GM21723 (cell line): Measurements from ENCODE around the gene LRRC26.

Experiments
- ATAC-seq: cut with Tn5 transposase; IDR thresholded peaks from one replicate; pipeline ENCODE4 v1.9.1; 2021; ENCODE audit warnings: mild to moderate bottlenecking, moderate library complexity; ENCODE audit not compliant: unreplicated experiment

Gene LRRC26

DNA sequence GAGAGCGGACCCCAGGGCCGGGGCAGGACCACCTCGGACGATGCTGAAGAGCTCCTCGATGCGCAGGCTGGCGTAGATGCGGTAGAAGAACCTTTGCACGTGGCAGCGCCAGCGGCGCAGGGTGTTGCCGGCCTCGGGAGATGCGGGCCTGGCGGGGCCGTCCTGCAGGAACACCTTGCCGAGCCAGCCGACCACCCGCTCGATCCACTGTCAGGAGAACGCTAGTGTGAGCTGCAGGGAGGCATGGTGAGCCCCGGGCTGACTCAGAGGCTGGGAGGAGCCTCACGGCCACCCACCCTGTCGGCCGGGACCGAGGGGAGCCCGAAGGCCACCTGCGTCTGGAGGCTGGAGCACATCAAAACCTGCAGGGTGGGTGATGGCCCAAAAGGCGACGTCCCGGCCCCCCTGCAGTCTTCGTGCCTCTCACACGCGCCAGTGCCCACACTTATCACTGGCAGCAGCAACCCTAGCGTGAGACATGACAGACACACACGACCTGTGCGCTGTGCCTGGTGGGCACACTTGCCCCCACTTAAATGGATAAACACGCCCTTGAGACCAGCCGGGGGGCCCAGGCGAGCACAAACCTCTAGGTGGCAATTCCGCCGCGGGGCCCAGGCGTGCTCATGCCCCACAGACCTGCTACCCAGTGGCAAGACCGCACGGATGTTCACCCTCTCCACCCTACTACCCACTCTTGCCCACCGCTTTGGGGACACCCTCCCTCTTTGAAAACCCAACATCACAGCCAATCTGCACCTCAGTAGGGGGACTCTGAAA lies 15.2 kb upstream of the LRRC26 start:
- no peak for ATAC-seq

DNA sequence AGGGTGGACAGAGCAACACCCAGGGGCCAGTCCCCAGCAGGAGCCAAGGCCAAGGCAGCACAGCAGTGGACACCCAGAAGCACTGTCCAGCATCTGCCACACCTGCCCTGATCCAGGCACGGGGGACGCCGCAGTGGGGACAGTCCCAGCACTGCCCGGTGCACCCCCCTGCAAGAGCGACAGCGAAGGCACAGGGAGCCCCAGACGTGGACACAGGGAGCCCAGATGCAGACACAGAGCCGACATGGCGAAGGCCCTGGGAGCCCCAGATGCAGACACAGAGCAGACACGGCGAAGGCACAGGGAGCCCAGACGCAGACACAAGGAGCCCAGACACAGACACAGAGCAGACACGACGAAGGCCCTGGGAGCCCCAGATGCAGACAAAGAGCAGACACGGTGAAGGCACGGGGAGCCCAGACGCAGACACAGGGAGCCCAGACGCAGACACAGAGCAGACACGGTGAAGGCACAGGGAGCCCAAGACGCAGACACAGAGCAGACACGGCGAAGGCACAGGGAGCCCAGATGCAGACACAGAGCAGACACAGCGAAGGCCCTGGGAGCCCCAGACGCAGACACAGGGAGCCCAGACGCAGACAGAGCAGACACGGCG lies 14.2 kb upstream of the LRRC26 start:
- ATAC-seq: no peak

DNA sequence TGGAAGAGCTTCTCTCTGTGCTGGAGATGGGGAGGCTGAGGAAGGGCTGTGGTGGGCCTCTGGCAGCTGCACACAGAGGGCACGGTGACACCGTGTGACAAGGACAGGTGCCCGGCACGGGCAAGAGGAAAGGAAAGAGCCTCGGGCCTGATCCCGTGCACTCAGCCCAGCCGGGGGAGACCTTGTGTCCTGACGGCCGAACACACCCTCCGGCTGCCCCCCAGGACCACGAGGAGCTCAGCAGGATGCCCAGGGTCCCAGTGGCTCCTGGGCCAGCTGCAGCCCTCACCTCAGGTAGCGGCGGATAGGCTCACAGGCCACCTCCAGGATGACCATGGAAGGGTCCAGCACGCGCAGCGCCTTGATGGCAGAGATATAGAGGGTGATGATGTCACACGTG lies 13.0 kb upstream of the LRRC26 start:
- no peak for ATAC-seq

DNA sequence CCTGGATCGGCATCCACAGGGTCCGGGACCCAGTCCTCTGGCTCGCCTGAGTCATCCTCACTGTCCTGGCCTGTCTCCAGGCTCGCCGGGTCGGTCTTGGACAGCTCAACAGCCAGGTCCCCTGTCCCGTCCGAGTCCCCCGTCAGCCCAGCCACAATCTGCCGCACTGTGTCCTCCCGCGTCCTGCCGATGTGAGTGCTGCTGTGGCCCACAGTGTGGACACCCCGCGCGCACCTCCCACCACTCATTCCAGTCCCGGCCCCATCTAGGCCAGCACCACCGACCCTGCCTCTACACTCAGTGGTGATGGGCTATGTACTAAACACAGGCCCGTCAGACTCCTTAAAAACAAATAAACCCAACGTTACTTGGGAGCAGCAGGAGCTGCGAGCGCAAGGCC lies 11.8 kb upstream of the LRRC26 start:
- no peak for ATAC-seq

DNA sequence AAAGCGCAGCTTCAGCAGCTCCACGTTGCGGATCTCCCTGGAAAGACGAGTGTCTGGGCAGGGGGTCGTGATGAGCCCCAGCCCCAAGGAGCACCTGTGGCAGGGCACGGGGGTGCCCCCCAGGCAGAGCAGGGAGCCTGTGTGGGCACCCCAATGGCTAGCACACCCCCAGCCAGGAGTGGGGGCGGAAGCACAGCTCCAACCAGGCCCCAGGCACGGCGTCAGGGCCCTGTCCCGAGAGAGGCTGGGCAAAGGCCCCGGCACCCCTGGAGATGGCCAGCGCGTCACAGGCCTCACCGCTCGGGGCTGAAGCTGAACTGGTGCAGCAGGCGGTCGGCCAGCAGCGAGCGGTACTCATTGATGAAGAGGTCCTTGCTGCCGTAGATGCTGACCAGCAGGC lies 10.6 kb upstream of the LRRC26 start:
- ATAC-seq: no peak

DNA sequence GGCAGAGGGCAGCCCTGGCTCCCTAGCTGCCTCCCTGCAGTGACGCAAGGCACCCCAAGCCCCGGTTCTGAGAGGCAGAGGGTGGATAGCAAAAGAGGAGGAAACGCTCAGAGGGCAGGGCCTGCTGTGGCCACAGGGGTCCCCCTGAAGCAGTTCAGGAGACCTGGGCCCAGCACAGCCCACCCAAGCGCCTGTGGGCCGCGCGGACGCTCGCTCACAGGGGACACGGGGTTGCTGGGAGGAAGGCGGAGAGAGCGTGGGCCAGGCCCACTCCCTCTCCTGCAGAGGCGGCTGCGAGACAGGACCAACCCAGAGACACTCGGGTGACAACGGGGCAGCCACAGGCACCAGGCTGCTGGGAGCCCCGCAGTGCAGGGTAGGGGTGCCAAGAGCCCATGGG lies 9.9 kb upstream of the LRRC26 start:
- no peak for ATAC-seq

DNA sequence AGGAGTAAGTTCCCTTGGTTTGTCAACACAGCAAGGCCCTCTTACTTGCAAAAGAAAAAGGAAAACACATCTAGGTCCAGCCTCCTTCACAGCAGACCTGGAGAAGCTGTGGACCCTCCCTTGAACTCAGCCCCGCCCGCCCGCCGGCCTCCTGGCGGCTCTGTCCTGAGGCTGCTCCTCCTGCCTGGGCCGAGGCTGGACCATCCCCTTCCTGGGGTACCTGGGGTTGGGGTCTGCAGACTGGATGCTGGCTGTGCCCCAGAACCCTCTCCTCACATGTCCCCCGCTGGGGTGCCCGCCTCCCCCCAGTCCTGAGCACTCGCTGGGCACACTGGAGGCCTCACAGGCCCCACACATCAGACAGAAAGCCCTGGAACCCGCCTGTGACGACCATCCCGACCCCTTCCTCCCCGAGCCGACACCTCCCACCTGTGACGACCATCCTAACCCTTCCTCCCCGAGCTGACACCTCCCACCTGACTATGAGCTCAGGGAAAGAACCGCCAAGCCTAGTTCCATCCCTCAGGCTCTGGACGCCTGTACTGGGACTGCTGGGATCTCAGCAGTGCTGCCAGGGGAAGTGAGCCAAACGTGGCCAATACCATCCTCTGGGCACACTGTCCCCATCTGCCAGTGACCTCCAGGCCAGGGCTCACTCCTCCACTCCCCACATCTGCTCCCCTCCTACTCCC lies 9.2 kb upstream of the LRRC26 start:
- no peak for ATAC-seq

DNA sequence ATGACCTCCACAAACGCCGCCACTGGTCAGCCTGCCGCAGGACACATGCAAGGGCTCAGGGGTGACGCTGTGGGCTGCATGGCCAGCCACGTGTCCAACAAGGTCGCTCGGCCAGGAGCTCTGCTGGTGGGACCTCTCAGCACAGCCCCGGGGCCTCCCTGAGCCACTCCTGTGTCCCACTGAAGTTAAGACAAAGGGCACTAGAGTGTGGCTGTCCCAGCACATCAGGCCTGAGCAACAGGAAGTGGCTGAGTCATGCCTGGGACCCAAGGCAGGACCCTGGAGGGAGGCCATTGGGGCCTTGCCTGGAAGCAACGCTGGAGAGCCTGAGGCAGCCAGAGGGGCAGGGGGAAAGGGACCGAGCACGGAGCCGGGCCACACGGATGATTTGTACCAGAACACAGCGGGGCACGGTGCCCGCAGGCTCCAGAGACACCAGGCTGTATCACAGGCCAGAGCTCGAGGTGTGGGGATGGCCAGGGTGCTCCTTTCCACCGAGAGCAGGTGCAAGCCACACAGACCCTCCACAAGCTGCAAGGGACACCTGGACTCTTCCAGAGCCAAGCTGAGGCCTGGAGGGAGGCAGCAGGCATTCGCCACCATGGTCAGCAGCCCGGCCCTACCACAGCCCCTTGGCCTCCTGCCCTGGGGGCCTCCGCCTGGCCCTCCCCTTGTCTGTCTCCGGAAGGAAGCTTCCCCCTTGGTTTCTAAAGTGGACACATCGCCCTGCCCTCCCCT lies 8.5 kb upstream of the LRRC26 start:
- ATAC-seq: no peak

DNA sequence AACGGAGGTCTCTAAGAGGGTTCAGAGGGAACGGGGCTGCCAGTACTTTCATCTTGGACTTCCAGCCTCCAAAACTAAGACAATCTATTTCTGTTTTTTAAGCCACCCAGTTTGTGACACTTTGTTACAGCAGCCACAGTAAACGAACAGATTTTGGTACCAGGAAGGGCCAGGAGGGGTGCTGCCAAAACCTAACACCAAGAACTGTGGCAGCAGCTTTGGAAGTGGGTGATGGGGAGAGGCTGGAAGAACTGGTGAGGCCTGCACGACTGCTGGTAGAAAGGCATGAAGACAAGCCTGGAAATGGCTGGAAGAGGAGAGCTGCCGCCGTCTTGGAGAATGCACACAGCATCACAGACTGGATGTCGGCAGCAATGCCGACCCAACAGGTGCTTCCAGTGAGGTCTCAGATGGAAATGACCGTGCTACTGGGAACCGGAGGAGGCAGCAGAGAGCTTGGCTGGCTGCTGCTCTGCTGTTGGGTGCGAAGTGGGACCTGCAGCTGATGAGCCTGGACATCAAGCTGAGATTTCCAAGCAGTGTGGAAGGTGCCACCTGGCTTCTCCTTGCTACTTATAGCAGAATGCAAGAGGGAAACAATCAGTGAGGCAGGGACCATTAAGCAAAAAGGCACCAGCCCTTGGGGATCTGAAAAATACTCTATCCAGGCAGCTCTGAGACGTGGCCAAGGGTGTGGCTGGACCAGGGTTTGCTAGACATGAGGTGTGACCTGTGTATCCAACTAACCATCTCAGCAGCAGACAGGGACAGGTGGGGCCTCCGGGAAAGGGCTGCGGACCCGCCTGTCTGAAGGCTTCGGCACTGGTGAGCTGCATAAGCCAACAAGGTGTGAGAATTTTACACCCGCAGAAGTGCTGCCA lies 6.7 kb upstream of the LRRC26 start:
- no peak for ATAC-seq

DNA sequence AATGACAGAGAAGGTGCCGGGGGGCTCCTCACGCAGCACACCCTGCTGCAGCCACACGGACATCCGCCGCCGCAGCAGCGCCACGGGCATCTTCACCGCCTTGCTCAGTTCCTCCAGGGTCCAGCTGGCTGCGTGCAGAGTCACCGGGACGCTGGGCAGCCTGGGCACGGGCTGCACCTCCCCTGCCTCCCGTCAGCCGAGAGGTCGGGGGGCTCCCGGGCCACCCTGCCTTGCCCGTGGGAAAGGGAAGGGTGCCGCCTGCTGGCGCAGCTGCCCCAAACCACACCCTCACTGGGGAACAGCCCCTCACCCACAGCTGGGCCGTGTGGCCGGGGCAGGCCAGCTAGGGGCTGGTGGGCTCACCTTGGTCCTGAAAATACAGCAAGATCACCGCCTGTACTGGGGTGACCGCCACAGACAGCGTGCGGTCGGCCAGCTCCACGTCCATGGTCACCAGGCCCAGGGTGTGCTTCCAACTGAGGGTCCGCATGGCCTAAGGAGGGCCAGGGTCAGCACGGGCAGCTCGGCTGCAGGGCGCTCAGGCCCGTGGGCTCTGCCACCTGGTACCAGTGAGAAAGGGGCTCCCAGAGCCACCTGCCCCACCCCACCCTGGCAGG lies 5.6 kb upstream of the LRRC26 start:
- ATAC-seq: no peak

DNA sequence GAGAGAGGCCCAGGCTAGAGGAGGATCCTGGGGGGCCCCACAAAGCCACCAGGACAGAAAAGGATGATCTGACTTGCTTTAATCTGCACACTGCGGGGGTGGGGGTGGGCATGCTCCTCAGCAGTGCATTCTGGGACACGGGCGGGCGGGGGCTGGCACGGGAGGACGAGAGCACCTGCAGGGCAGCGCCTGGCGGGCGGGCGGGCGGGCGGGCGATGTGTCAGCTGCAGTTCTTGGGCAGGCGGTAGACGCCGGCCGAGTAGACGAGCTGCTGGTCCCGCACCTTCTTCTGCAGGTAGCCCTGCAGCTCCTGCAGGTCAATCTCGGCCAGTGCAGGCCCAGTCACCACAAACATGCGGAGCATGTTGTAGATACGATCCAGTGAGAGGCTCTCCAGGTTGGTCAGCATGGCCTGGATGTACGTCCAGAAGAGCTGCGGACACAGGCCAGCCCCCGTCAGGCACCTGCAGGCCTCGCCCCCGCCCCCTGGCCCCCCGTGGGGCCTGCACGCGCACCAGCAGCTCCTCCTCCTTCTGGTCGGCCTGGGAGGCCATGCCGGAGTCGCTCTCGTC lies 5.0 kb upstream of the LRRC26 start:
- ATAC-seq: no peak

DNA sequence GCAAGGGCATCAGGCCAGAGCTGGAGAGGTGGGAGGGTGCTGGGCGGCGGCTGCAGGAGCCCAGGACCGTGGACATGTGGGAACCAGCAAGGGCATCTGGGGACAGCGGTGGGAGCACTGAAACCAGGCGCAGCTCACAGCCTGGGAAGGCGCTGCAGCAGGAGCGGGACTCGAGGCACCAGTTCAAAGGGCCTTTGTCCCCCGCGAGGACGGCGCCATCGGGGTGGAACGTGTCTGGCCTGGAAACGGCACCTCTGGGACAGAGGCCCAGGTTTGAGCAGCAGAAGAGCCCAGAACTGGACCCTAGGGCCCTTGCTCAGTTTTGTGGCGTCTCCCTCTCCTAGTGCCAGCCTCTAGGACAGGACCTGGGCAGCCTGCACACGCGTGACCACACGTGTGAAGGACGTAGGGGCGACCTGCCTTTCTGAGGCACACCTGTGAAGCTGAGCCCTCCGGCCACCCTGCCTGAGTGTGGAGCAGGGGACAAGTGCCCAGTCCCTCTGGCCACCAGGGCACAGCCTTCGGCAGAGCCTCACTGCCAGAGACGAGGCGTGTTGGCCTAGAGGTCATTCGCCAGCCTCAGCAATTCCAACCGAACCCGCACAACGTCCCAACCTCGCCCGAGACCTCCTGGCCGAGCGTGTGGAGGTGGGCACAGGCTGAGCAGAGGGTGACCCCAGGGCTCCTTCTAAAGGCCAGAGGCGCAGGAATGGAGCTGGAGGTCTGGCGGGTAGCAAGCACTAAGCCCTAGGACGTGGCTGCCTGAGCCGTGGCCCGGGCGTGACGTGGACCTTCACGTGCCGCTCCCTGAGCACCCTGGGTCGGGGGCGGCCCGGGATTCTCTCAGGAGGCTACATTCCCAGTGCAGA lies 4.2 kb upstream of the LRRC26 start:
- no peak for ATAC-seq

DNA sequence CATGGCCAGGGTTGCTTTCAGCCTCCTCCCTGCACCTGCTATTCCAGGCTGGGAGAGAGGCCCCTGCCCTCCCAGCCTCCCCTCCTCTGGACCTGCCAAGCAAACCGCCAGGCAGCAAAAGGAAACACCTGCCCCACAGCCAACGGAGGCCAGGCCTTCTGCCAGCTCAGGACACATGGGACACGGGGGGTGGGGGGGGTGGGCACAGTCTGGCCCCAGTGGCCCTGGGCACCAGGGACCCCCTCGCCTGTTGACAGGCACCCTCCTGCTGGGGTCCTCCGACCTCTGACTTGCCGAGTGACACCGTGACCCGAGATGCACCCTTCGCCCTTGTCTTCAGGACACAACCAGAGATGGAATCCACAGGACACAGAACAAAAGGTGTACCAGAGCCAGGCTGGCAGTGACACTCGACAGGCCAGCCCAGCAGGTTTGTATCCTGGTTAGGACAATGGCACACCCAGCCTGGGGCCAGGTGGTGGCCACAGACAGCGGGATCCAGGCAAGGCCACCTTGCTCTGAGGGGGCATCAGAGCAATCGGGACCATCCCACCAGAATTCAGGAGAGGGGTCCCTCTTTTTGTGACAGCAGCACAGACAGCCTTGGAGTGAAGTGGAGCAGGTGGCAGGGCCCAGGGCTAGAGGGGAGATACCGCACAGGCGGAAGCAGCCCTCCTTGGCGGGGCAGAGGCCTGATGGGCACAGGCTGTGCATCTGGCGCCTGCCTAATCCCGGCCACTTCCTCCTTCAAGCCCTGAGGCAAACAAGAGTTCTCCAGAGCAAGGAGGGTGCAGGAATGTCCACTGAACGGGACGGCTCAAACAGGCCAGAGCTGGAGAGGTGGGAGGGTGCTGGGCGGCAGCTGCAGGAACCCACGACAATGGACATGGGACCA lies 3.3 kb upstream of the LRRC26 start:
- ATAC-seq: no peak

DNA sequence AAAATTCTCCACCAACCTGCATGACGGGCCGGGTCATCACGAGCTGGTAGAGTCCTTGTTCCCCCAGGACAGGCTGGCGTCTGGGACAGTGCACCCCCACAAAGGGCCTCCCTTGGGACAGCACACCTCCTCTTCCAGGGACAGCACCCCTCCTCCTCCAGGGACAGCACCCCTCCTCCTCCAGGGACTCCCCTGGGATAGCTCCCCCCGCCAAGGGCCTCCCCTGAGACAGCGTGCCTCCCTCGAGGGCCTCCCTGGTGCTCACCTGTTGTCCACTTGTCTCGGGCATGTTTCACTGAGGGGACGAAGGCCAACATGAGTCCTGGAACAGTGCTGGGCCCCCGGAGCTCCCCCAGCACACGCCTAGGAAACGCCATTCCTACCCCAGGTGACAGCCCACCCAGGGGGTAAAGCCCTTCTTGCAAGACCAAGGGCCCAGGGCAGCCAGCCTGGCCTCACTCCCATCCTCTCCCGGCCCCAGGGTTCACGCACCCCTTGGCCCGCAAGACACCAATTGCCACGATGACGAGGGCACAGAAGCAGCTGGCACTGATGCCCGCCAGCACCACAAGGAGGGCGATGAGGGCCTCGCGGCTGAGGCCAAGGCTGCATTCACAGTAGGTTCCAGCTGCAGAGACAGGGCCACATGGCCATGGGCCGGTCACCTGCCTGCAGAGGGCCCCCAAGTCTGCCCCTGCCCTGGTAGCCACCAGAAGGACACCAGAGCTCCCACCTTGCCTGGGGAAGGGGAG lies 1.5 kb upstream of the LRRC26 start:
- no peak for ATAC-seq

DNA sequence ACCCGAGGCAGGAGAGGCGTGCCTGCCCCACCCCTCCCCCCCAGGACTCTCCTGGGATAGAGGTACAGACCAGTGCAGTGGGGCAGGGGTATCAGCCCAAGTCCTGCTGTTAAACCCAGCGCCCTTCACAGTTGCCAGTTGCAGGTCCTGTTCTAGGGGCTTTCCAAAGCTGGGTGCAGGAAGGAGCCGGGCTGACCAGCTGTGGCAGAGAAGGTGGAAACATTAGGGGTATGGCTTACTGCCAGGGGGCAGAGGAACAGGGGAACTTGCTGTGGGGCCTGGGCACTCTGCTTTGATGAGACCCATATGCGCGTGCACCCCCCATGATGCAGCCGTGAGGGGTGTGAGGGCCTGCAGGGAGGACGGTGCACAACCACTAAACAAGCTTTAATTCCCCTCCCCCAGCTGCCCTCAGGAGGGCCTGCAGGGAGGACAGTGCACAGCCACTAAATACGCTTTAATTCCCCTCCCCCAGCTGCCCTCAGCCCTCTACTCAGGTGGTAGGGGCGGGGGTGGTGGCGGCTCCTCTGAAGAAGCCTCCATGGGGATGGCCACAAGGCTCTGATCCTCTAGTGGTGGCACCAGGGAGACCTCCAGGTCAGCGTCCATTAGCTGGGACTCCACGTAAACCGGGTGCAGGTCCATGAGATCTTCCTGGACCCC lies 766 bp upstream of the LRRC26 start:
- ATAC-seq: no peak
